Stimulated activated naive CD8-positive, alpha-beta T cell treated with anti-CD3 and anti-CD28 coated beads, Interleukin-15, Interleukin-2, amounts not matched to agents 100 ng/mL and 50 ng/mL, for 24 hours (primary cell): ENCODE results near the gene TAF5L.
"Not testable (repeated sequence)": the region's sequence is repeated elsewhere in the genome, so short reads cannot be mapped to it uniquely, and the experiment has no call there.

Experiments
- H3K27ac Mint-ChIP-seq: one replicate; pipeline ENCODE4 v1.8.0; 2021; ENCODE audit warnings: mild to moderate bottlenecking, mixed read lengths
- H3K27me3 Mint-ChIP-seq: one replicate; pipeline ENCODE4 v1.8.0; 2021; ENCODE audit warnings: mixed read lengths
- H3K36me3 Mint-ChIP-seq: one replicate; pipeline ENCODE4 v1.8.0; 2021; ENCODE audit warnings: low read depth, mixed read lengths
- H3K4me1 Mint-ChIP-seq: one replicate; pipeline ENCODE4 v1.8.0; 2021; ENCODE audit warnings: low read depth, mixed read lengths
- H3K4me3 Mint-ChIP-seq: one replicate; pipeline ENCODE4 v1.8.0; 2021; ENCODE audit warnings: mild to moderate bottlenecking, mixed read lengths
- H3K9me3 Mint-ChIP-seq: one replicate; pipeline ENCODE4 v1.8.0; 2021; ENCODE audit warnings: mixed read lengths

TAF5L gene

GRCh38 chr1:229600229-229600628 lies 25.7 kb downstream of the TAF5L start:
- H3K36me3 Mint-ChIP-seq: peaks cover 69% of the 10 kb centered on the region
- no peaks in the 10 kb centered on the region for H3K27me3 Mint-ChIP-seq
- peak overlapping the region; percentile 57 for H3K27ac Mint-ChIP-seq
- H3K4me3 Mint-ChIP-seq: no peak overlapping the region
- peaks cover 19% of the 10 kb centered on the region for H3K4me1 Mint-ChIP-seq
- H3K9me3 Mint-ChIP-seq: no peaks in the 10 kb centered on the region

GRCh38 chr1:229599218-229599954 lies 26.5 kb downstream of the TAF5L start:
- Mint-ChIP-seq H3K9me3 (no peaks in the 10 kb centered on the region), H3K27me3 (no peaks in the 10 kb centered on the region), H3K27ac (no peak overlapping the region), H3K36me3 (peaks cover 67% of the 10 kb centered on the region), H3K4me3 (no peak overlapping the region), H3K4me1 (peaks cover 19% of the 10 kb centered on the region)

- H3K27ac Mint-ChIP-seq: no peak overlapping the region
These were observed 28.0 kb downstream of the TAF5L start for GRCh38 chr1:229597877-229598276.

GRCh38 chr1:229596925-229597699 lies 28.8 kb downstream of the TAF5L start:
- H3K27ac Mint-ChIP-seq: no peak overlapping the region
- H3K36me3 Mint-ChIP-seq: peaks cover 73% of the 10 kb centered on the region
- no peaks in the 10 kb centered on the region for H3K9me3 Mint-ChIP-seq
- H3K4me3 Mint-ChIP-seq: no peak overlapping the region
- H3K4me1 Mint-ChIP-seq: peaks cover 19% of the 10 kb centered on the region
- no peaks in the 10 kb centered on the region for H3K27me3 Mint-ChIP-seq

More at GRCh38 chr1:229597877-229598276, 28.0 kb downstream of the TAF5L start:
- peaks cover 77% of the 10 kb centered on the region for H3K36me3 Mint-ChIP-seq
- H3K4me1 Mint-ChIP-seq: peaks cover 19% of the 10 kb centered on the region
- H3K9me3 Mint-ChIP-seq: no peaks in the 10 kb centered on the region
- no peaks in the 10 kb centered on the region for H3K27me3 Mint-ChIP-seq
- H3K4me3 Mint-ChIP-seq: no peak overlapping the region

- not testable (repeated sequence) for H3K27ac Mint-ChIP-seq, H3K27me3 Mint-ChIP-seq, H3K4me3 Mint-ChIP-seq, H3K9me3 Mint-ChIP-seq
- Mint-ChIP-seq H3K4me1 (peaks cover 19% of the 10 kb centered on the region), H3K36me3 (peaks cover 60% of the 10 kb centered on the region)
These were observed 30.0 kb downstream of the TAF5L start for GRCh38 chr1:229595876-229596275.

- H3K4me3 Mint-ChIP-seq: no peak overlapping the region
- no peaks in the 10 kb centered on the region for H3K9me3 Mint-ChIP-seq
- peaks cover 47% of the 10 kb centered on the region for H3K36me3 Mint-ChIP-seq
- no peak overlapping the region for H3K27ac Mint-ChIP-seq
- peaks cover 15% of the 10 kb centered on the region for H3K4me1 Mint-ChIP-seq
- H3K27me3 Mint-ChIP-seq: no peaks in the 10 kb centered on the region
These were observed 31.5 kb downstream of the TAF5L start for GRCh38 chr1:229594227-229595008.

- Mint-ChIP-seq H3K4me3 (no peak overlapping the region), H3K4me1 (peaks cover 15% of the 10 kb centered on the region), H3K27me3 (no peaks in the 10 kb centered on the region), H3K27ac (no peak overlapping the region), H3K36me3 (peaks cover 41% of the 10 kb centered on the region), H3K9me3 (no peaks in the 10 kb centered on the region)
These were observed 32.1 kb downstream of the TAF5L start for GRCh38 chr1:229593800-229594199.

- Mint-ChIP-seq H3K9me3 (no peaks in the 10 kb centered on the region), H3K4me1 (no peaks in the 10 kb centered on the region), H3K27ac (no peak overlapping the region), H3K36me3 (peaks cover 28% of the 10 kb centered on the region), H3K27me3 (no peaks in the 10 kb centered on the region), H3K4me3 (no peak overlapping the region)
These were observed 35.8 kb downstream of the TAF5L start for GRCh38 chr1:229590119-229590518.

GRCh38 chr1:229585338-229585737 lies 40.6 kb downstream of the TAF5L start:
- H3K27me3 Mint-ChIP-seq: no peaks in the 10 kb centered on the region
- H3K27ac Mint-ChIP-seq: no peak overlapping the region
- no peak overlapping the region for H3K4me3 Mint-ChIP-seq
- H3K36me3 Mint-ChIP-seq: peaks cover 4% of the 10 kb centered on the region
- H3K9me3 Mint-ChIP-seq: no peaks in the 10 kb centered on the region
- H3K4me1 Mint-ChIP-seq: no peaks in the 10 kb centered on the region

- Mint-ChIP-seq H3K4me1 (peaks cover 7% of the 10 kb centered on the region), H3K27ac (no peak overlapping the region), H3K36me3 (no peaks in the 10 kb centered on the region), H3K9me3 (no peaks in the 10 kb centered on the region), H3K27me3 (peaks cover 3% of the 10 kb centered on the region), H3K4me3 (no peak overlapping the region)
These were observed 43.2 kb downstream of the TAF5L start for GRCh38 chr1:229582715-229583114.

GRCh38 chr1:229582011-229582694 lies 43.8 kb downstream of the TAF5L start:
- Mint-ChIP-seq H3K4me3 (no peak overlapping the region), H3K27me3 (peaks cover 3% of the 10 kb centered on the region), H3K36me3 (no peaks in the 10 kb centered on the region), H3K9me3 (no peaks in the 10 kb centered on the region), H3K4me1 (peaks cover 7% of the 10 kb centered on the region), H3K27ac (no peak overlapping the region)

GRCh38 chr1:229581485-229581884 lies 44.4 kb downstream of the TAF5L start:
- Mint-ChIP-seq H3K36me3 (no peaks in the 10 kb centered on the region), H3K9me3 (no peaks in the 10 kb centered on the region), H3K4me3 (no peak overlapping the region), H3K27me3 (peaks cover 3% of the 10 kb centered on the region), H3K4me1 (peaks cover 7% of the 10 kb centered on the region), H3K27ac (no peak overlapping the region)

GRCh38 chr1:229579059-229579673 lies 46.8 kb downstream of the TAF5L start:
- Mint-ChIP-seq H3K4me3 (peak overlapping the region; percentile 40), H3K4me1 (peaks cover 7% of the 10 kb centered on the region), H3K9me3 (no peaks in the 10 kb centered on the region), H3K27ac (no peak overlapping the region), H3K36me3 (no peaks in the 10 kb centered on the region), H3K27me3 (peaks cover 3% of the 10 kb centered on the region)
